ENCODE data around the gene TRIM14. TPM values are rescaled to one million over a fixed set of nuclear protein-coding genes. Genes with fewer than 3 reads are reported as not detected.

TRIM14 gene, protein sequence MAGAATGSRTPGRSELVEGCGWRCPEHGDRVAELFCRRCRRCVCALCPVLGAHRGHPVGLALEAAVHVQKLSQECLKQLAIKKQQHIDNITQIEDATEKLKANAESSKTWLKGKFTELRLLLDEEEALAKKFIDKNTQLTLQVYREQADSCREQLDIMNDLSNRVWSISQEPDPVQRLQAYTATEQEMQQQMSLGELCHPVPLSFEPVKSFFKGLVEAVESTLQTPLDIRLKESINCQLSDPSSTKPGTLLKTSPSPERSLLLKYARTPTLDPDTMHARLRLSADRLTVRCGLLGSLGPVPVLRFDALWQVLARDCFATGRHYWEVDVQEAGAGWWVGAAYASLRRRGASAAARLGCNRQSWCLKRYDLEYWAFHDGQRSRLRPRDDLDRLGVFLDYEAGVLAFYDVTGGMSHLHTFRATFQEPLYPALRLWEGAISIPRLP
- total RNA-seq = 5.1 TPM
- long read RNA-seq, partial matches to known transcripts = 0 of 2 reads
- long read RNA-seq, other reads (novel, unspliced or antisense) = 2 of 2 reads

DNA sequence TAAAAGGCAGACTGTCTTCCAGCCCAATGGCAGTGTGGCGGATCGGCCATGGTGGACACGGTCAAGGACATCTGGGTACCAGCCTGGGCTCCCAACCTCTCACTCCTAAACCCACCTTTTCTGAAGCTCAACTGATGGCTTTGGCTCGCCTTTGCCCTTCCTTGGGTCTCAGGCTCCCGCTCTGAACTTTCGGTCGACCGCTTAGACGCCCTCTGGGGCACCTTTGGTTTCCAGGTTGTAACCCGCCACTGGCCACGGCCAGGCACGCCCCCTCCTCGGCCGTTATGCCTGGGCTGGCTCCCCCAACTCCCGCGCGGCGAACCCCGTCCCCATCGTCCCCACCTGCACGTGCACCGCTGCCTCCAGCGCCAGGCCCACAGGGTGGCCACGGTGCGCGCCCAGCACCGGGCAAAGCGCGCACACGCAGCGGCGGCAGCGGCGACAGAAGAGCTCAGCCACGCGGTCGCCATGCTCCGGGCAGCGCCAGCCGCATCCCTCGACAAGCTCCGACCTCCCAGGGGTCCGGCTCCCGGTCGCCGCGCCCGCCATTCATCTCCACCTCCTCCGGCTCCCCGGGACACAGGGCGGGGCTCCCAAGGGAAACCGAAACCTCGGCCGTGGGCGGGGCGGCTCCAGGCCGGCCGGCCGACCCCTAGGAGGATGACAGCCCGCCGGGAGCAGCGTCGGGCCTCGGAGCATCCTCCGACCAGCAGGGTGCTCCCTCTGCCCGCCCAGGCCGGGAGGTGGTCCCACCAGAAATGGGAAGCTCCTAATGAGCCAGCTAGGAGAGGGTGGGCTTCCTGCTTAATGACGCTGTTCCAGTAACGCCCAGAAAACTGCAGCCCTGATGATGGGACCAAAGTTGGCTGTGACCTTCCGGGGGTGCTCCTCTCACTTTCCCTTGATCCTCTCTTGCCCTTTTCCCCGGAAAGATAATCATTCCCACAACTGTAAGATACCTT is at the start of gene TRIM14:
Gene TRIM14 (minus strand): TSS at position 583 of the 962 bp plus-strand sequence. CDS start 34 bp downstream, at position 549.
- intact Hi-C loops (cut with DNase I) = loop anchor here (5.0 kb wide), 1 partner anchor 42 kb away; no protein-coding TSS in a partner anchor
- DNase-seq (ENCODE audit: missing footprints) (peak; percentile 90), ATAC-seq (peak; percentile 79)

GRCh38 chr9:98168153-98168780 is 49.2 kb upstream of the TRIM14 start:
- no peak for ATAC-seq
- no peak for DNase-seq (ENCODE audit: missing footprints)
- intact Hi-C loops (cut with DNase I) = no loop called here

DNA sequence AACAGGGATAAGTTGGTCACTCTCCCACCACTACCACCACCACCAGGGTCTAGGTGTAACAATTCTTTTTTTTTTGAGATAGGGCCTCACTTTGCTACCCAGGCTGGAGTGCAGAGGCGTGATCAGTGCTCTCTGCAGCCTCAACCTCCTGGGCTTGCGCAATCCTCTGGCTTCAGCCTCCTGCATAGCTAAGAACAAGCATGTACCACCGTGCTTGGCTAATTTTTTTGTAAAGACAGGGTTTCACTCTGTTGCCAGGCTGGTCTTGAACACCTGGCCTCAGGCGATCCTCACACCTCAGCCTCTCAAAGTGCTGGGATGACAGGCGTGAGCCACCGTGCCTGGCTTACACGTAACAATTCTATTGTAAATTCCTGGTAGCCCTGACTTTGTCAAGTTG is 45.9 kb upstream of the TRIM14 start:
- intact Hi-C loops (cut with DNase I) = no loop called here
- DNase-seq (ENCODE audit: missing footprints) (no peak), ATAC-seq (no peak)

DNA sequence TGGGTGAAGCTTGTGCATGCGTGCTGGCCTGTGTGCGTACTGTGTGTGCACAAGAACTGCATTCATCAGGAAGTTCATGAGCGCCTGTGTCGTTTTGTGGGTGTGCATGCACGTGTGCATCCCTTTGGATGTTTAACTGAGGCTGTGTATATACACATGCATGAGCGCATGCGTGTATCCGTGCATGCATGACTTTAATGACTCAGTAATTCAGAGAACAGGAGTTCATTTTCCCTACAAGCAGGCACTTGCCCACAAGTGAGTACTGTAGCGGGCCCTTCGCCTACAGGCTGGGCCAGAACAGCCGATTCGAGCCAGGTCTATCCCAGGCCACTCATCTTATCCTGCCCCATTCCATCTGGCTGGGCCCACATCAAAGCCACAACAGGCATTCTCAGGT is 43.6 kb upstream of the TRIM14 start:
- intact Hi-C loops (cut with DNase I) = no loop called here
- ATAC-seq = no peak
- no peak for DNase-seq (ENCODE audit: missing footprints)

DNA sequence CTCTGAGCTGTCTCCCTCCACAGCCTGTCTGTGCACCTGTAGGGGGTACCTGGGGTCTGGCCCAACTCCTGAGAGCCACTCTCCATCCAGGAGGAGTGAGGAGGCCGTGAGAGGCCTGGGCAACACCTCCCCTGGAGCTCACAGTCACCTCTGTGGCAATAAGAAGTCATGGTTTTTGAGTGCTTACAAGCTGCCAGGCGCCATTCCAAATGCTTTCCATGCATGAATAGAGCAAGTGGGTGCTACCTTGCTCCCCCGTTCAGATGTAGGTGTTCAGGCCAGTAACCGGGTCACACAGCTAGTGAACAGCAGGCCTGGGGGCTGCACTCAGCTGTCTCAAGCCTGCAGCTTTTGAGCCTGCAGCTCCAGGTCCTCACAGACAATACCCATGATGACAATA is 42.8 kb upstream of the TRIM14 start:
- intact Hi-C loops (cut with DNase I) = no loop called here
- no peak for DNase-seq (ENCODE audit: missing footprints)
- ATAC-seq = no peak

DNA sequence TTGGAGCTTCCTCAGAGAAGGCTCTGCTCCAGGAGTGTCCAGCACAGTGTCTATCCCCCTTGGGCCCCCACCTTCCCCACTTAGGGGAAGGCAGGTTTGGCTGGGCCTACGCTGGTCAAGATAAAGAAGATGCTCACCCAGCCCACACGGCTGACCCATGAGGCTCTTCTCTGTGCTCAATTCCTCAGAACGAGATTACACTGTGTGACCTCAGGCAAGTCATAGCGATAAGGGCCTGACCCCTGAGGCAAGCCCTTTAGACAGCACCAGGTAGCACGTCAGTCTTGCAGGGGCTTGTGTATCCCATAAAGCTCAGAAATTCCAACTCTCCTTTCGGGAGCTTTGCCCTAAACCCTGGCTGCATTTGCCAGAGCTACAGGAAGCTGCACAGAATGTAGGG is 40.8 kb upstream of the TRIM14 start:
- ATAC-seq (no peak), DNase-seq (ENCODE audit: missing footprints) (no peak)
- intact Hi-C loops (cut with DNase I) = no loop called here

DNA sequence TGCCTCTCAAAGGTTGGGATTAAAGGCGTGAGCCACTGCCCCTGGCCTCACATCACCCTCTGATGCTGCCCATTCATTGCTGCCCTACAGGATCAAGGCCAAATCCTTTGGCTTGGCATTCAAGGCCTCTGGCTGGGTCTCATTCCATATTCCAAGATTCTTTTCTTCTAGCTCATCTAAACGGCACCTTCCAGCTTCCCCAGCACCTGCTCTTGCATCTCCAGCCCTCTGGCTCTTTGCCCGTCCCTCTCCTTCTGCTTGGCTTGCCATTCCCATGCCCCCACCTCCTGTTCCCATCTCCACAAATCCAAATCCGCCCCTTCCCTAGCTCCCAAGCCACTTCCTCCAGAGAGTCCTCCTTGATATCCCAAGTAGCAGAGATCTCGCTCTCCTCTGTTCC is 40.3 kb upstream of the TRIM14 start:
- no peak for ATAC-seq
- no peak for DNase-seq (ENCODE audit: missing footprints)
- intact Hi-C loops (cut with DNase I) = no loop called here

DNA sequence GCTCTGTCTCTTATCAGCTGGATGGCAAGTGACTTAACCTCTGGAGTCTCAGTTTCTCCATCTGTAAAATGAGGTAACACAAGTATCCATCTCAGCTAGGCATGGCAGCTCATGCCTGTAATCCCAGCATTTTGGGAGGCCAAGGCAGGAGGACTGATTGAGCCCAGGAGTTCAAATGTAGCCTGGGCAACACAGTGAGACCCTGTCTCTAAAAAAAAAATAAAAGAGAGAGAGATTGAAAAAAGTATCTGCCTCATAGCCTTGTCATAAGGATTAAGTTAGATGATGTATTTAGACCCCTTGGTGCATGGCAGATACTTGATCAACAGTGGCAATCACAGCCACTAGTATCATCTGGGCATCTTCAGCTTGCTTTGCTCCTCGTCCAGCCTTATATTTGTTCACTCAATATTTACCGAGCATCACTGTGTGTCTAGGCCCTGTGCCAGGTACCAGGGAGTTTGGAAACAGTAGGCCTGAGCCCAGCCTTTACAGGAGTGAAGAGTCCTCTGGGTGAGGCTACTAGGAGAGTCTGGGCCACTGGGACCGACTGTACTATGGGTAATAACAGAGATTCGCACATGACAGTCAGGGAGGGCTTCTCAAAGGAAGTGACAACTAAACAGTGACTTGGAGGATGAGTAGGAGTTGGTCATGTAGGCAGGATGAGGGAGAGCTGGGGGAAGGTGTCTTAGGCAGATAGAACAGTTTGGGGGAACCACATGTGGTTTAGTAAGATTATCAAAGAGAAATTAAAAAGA is 39.2 kb upstream of the TRIM14 start:
- intact Hi-C loops (cut with DNase I) = no loop called here
- ATAC-seq = no peak

GRCh38 chr9:98157372-98157771 is 38.4 kb upstream of the TRIM14 start:
- DNase-seq (ENCODE audit: missing footprints) (no peak), ATAC-seq (no peak)
- intact Hi-C loops (cut with DNase I) = no loop called here

More for the DNA sequence above, 39.2 kb upstream of the TRIM14 start:
- DNase-seq (ENCODE audit: missing footprints) = no peak

DNA sequence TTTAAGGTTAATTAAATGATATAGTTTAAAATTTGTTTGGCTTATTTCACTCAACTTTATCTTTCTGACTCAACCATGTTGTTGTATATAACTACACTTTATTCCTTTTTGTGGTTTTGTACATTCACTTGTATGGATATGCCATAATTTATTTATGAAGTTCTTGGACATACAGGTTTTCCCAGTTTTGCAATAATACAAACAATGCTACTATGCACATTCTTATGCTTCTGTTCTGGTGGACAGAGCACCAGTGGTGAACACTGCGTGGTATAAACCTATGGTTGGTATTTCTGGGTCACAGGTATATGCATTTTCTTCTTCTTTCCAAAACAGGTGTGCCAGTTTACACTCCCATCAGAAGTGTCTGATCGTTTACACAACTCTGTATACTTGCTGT is 35.7 kb upstream of the TRIM14 start:
- intact Hi-C loops (cut with DNase I) = no loop called here
- no peak for ATAC-seq
- DNase-seq (ENCODE audit: missing footprints) = no peak

- ATAC-seq = no peak
- DNase-seq (ENCODE audit: missing footprints) = no peak
- intact Hi-C loops (cut with DNase I) = no loop called here
These were observed 33.5 kb upstream of the TRIM14 start for GRCh38 chr9:98152526-98152925.

GRCh38 chr9:98150721-98151120 is 31.7 kb upstream of the TRIM14 start:
- DNase-seq (ENCODE audit: missing footprints) (no peak), ATAC-seq (no peak)
- intact Hi-C loops (cut with DNase I) = no loop called here

DNA sequence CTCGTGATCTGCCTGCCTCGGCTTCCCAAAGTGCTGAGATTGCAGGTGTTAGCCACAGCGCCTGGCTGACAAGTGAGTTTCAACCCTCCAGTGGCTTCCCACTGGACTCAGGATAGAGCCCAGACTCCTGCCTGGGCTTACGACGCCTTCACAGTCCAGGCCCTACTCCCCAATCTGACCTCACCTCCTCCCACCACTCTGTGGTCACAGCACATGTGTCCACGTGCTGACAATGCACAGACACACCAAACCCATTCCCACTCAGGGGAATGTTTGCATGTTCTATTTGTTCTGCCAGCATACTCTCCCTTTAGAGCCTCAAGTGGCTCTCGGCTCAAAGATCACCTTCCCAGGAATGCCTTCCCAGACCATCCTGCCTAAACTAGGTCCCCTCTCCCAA is 31.1 kb upstream of the TRIM14 start:
- no peak for DNase-seq (ENCODE audit: missing footprints)
- ATAC-seq = no peak
- intact Hi-C loops (cut with DNase I) = no loop called here

DNA sequence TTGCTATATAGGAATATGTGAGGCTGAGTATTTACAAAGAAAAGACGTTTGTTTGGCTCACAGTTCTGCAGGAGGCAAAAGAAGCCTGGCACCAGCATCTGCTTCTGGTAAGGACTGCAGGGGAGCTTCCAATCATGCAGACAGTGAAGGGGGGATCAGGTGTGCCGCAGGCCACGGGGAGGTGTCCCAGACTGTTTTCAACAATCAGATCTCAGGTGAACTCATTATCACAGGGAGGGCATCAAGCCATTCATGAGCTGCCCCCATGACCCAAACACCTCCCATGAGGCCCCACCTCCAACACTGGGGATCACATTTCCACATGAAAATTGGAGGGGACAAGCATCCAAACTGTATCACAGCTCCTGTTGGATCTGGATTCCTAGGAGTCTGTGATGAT is 30.4 kb upstream of the TRIM14 start:
- intact Hi-C loops (cut with DNase I) = no loop called here
- ATAC-seq = no peak
- DNase-seq (ENCODE audit: missing footprints) = no peak

- no peak for DNase-seq (ENCODE audit: missing footprints)
- intact Hi-C loops (cut with DNase I) = no loop called here
These were observed 29.5 kb upstream of the TRIM14 start for GRCh38 chr9:98148486-98148885.

DNA sequence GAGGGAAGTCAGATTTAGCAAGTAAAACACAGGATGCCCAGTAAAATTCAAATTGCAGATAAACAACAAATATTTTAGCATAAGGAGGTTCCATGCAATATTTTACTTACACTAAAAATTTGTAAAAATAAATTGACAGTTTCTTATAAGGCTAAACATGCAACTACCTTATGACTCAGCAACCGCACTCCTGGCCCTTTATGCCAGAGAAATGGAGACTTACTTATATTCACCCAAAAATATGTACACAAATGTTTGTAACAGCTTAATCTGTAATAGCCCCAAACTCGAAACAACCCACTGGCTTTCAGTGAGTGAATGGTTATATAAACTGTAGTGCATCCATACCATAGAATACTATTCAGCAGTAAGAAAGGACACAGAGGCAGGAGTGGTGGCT is 28.6 kb upstream of the TRIM14 start:
- DNase-seq (ENCODE audit: missing footprints) (no peak), ATAC-seq (no peak)
- intact Hi-C loops (cut with DNase I) = no loop called here

More at GRCh38 chr9:98148486-98148885, 29.5 kb upstream of the TRIM14 start:
- ATAC-seq = no peak

DNA sequence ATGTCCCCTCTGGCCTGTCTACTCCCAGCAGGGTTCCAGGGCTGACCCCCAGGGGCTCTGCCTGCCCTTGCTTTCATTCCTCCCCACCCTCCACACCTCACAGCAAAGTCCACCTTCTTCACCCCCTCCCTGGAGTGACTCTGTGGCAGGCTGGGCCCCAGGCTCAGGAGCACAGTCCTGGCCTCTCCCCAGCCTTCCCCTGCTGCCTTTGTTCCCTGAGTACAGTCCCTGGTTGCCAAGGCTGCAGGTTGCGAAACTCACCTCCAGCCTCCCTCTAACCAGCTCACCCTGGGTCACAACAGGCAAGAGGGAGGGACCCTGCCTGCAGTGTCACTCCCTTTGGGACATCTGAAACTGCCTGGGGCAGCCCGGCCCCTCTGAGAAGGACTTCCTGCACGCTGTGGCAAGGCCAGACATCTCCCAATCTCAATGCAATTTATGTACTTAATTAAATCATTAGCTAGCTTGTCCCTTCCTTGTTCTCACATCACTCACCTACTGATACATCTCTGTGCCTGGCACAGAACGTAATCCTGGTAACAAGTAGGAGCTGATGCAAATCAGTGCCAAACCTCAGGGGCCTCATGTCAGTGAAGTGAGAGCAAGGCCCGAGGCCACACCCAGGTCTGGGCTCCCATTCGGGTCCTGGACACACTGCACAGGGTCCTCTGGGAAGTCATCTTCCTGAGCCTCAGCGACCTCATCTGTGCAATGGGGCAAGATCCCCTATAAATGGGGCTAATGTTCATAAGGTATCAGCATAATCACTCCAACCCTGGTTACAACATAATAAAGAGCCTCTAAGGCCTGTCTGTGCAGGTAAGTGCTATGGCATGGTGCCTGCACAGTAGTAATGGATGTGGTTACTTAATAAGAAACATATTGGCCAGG is 27.3 kb upstream of the TRIM14 start:
- intact Hi-C loops (cut with DNase I) = no loop called here
- ATAC-seq (peak; percentile 36), DNase-seq (ENCODE audit: missing footprints) (peak; percentile 82)
